ENCODE measurements around the gene MEF2D.

MEF2D gene

GRCh38 chr1:156467385-156467784, 33.2 kb downstream of the MEF2D start:
- no peak for DNase-seq

GRCh38 chr1:156465747-156466365, 34.7 kb downstream of the MEF2D start:
- DNase-seq = no peak

DNA sequence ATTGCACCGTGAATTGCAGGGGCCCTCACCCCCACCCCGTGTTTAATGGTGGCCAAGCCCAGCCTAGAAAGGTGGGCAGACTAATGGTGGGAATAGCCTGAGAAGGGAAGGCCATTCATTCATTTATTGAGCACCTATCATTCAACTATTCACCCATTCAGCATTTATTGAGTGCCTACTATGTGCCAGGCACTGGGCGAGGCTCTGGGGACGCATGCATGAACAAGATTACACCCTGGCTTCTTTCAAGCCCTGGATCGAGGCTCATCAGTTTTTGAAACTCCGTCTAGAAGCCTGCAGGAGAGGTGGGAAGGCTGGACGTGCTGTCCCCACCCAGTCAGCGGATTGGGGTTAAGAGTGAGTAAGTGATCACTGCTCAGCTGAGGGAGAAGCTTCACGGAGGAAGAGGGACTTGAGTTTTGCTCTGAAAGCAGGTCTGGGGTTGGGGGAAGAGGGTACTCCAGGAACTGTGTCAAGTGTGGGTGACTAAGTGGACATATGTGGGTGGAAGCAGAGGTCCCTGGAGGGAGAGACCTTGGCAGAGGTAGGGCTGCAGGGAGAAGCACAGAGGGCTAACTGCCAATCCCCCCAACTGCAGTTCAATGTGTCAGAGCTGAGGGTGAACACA, 35.6 kb downstream of the MEF2D start:
- DNase-seq = no peak

DNA sequence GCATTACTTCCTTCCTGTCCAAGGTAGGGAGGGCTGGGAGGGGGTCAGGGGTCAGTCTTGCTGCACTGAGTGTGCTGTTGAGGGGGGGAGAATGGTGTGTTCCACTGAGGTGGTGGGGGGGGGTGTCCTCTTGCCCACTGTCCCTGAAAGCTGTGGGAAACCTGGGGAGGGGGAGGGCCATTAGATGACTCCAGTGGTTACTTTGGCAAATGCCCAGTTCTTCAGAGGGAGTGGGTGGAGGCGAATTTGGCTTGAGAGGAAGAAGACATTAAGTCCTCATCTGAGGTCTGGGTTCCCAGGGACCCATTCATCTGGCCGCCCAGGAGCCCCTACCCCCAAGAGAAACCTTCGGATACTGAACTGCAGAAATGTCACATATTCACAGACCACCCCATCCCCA, 36.2 kb downstream of the MEF2D start:
- DNase-seq = no peak

- DNase-seq = no peak
Measured at GRCh38 chr1:156463874-156464273, 36.7 kb downstream of the MEF2D start.

DNA sequence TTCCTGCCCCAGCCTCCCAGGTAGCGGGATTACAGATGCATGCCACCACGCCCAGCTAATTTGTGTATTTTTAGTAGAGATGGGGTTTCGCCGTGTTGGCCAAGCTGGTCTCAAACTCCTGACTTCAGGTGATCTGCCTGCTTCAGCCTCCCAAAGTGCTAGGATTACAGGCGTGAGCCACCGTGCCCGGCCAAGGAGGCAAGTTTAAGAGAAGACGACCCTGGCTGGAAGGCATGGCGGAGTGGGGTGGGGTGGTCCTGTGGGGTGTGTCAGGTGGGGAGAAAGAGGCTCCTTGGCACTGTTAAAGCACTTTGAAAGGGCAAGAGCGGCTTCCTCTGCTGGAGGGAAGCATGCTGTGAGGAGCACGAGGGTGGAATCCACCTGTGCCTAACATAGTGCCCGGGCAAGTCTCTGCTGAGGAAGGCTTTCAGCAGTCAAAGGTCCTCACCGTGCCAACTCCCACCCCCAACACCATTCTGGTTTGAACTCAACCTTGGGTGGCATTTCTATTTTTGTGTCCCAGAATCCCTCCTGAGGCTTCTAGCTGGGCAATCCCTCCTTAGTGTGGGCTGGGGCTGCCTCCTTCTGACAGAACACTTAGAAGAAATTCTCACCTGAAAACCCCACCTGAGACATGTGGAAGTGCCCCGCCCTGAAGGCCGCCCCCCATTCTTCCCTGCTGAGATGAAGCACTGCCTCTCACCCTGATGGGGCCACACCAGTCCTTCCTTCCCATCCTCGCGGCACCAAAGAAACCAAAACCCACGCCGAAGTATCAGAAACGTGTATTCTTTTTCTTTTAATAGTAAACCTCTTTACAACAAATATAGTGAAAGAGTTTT, 37.4 kb downstream of the MEF2D start:
- no peak for DNase-seq

DNA sequence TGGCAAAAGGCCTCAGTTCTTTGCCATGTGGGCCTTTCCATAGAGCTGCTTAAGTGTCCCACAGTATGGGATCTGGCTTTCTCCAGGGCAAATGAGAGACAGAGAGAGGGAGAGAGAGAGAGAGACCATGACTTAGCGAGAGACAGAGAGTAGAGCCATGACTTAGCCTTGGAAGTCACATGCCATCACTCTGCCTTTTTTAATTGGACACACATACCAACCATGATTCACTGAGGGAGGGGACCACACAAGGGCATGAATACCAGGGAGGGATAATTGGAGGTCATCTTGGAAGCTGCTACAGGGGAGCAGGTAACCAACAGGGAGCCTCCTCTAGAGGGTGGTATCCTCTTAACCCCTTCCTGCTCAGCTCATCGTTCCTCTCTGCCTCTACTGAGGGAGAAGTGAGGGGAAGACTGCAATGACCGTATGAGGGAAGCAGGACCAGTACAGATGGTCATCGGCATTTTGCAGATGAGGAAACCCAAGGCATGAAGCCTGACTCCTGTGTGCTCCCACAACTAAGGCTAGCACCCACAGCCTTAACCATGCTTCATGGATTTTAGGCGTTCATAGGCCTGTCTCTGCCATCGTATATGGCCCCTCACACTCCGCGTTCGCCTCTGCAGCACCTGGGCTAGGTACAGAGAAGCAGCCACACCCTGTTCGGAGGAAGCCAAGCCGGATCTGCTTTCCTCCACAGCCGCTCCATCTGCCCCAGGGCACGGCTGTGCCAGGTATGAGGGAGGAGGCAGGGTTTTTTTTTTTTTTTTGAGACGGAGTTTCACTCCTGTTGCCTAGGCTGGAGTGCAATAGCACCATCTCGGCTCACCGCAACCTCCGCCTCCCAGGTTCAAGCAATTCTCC, 38.6 kb downstream of the MEF2D start:
- no peak for DNase-seq

DNA sequence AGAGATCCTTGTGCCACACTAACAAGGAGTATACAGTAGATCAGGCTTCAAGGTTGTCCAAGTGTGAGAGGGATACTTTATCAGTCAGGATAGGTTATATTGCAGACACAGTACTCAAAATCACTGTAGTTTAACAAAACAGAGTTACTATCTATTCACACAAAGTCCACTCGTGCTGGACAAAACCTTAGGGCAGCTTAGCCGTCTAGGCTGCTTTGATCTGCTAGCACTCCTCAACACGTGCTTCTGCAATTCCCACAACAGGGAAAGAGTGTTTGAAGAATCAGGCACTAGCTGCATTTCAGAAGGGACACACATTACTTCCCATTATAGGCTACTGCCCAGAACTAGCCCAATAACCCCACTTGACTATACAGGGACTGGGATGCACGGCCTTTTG, 39.5 kb downstream of the MEF2D start:
- DNase-seq = no peak

GRCh38 chr1:156460525-156460924, 40.0 kb downstream of the MEF2D start:
- DNase-seq = no peak

GRCh38 chr1:156458181-156458503, 42.4 kb downstream of the MEF2D start:
- peak; percentile 67 for DNase-seq

- peak; percentile 97 for DNase-seq
Measured at GRCh38 chr1:156456625-156457465, 43.7 kb downstream of the MEF2D start.

- no peak for DNase-seq
Measured at GRCh38 chr1:156455362-156455761, 45.2 kb downstream of the MEF2D start.

- no peak for DNase-seq
Measured at GRCh38 chr1:156452907-156453306, 47.7 kb downstream of the MEF2D start.

GRCh38 chr1:156451505-156452160, 48.9 kb downstream of the MEF2D start:
- no peak for DNase-seq

DNA sequence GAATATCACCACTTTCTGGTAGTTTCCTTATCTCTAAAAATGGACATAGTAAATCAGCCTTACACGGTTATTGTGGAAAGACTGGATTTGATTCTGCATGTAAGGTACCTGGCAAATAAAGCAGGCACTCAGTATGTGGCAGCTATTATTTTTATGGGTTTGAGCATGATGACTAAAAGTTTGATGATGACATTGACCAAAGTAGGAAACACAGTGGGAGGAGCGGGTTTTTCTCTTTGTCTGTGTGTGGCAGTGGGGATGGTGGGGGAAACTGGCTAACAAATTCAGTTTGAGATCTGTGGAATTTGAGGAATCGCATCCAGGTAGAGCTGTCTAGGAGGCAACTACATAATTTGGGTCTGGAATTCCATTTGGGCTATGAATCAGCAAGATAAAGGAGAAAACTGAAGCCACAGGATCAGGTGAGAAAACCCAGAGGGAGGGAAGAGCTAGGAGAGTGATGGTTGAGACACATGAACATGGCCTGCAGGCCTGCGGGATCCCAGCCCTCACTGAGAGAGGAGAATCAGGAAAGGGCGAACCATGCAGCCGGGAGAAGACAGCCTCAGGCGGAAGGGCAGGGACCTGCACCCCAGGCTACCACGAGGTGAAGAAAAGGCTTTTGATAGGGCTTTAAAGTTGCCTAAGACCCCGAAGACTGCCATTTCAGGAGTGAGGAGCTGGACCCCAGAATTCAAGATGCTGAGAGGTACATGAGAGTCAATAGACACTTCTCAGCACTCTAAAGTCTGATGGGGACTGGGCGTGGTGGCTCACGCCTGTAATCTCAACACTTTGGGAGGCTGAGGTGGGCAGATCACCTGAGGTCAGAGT, 52.2 kb downstream of the MEF2D start:
- no peak for DNase-seq

DNA sequence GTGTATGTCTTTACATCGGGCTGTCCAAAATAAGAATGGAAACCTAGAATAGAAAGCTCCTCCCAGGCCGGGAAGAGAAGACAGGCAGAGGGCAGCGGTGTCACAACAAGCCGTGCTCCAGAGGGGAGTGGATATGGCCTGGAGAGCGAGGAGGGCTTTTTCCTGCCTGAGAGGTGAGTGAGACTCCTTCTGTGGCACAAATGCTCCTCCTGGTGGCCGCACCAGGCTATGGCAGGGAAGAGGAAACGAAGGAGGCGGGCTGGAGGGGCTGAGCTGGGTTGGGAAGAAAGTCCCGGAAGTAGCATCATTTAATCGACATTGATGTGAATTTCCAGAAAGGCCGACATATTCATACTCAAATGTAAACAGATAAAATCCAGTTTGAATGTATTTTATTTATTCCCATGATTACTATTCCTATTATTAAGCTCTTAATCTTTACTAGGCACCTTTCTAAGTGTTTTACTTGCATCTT, 54.7 kb downstream of the MEF2D start:
- DNase-seq = peak; percentile 78

- no peak for DNase-seq
Measured at GRCh38 chr1:156444407-156445001, 56.1 kb downstream of the MEF2D start.

- DNase-seq = no peak
Measured at GRCh38 chr1:156443286-156443685, 57.3 kb downstream of the MEF2D start.

GRCh38 chr1:156440654-156441437, 59.7 kb downstream of the MEF2D start:
- DNase-seq = no peak
